SK-N-MC (cell line): ENCODE measurements around the gene UMAD1.
"Not testable (repeated sequence)": the region's sequence is repeated elsewhere in the genome, so short reads cannot be mapped to it uniquely, and the experiment has no call there.

Source experiments
- DNase-seq: peaks from one replicate; pipeline ENCODE4 v3.0.0-alpha.2; 2011; ENCODE audit warnings: low read depth, low spot score
- H3K27ac ChIP-seq: fragments of 200-600 bp; sonication (generic); 2 replicates; pipeline ENCODE4 v1.5.1; 2016; ENCODE audit warnings: mixed run types
- H3K36me3 ChIP-seq: fragments of 200-600 bp; sonication (generic); 2 replicates; pipeline ENCODE4 v1.6.1; 2017; ENCODE audit warnings: antibody characterized with exemption, low read length, mixed read lengths; ENCODE audit not compliant: insufficient read depth
- H3K4me3 ChIP-seq: fragments of 200-600 bp; sonication (generic); 2 replicates; pipeline ENCODE4 v1.5.1; 2016
- H3K9ac ChIP-seq: fragments of 200-600 bp; sonication (generic); 2 replicates; pipeline ENCODE4 v1.8.0; 2017; ENCODE audit warnings: mixed run types, mixed read lengths; ENCODE audit not compliant: insufficient read length
- H3K9me3 ChIP-seq: fragments of 200-600 bp; sonication (generic); 2 replicates; pipeline ENCODE4 v1.6.1; 2017; ENCODE audit warnings: low read depth, mild to moderate bottlenecking, antibody characterized with exemption, low read length, moderate library complexity, mixed read lengths
- EZH2 ChIP-seq: fragments of 200-600 bp; sonication (generic); IDR thresholded peaks from one replicate; pipeline ENCODE4 v1.6.1; 2017; ENCODE audit warnings: antibody characterized with exemption
- FOXP2 ChIP-seq: optimal IDR thresholded peaks from 2 replicates; pipeline ENCODE3; 2011; ENCODE audit warnings: mild to moderate bottlenecking, moderate library complexity; ENCODE audit not compliant: insufficient read depth; ENCODE audit errors: extremely low read length, control extremely low read depth
- POLR2AphosphoS5 ChIP-seq: IDR thresholded peaks from 2 replicates; pipeline ENCODE4 v1.6.1; 2012; ENCODE audit warnings: mild to moderate bottlenecking, low read depth, low read length, borderline replicate concordance

Gene UMAD1

GRCh38 chr7:7810380-7810779, 169.8 kb downstream of the UMAD1 start:
- no peak overlapping the region for H3K4me3 ChIP-seq
- no peak overlapping the region for H3K9ac ChIP-seq
- H3K9me3 ChIP-seq, result no peaks in the 10 kb centered on the region
- DNase-seq, result no peak
- no peak overlapping the region for H3K27ac ChIP-seq
- no peak for TF ChIP-seq FOXP2
- no peak for TF ChIP-seq EZH2
- no peak for TF ChIP-seq POLR2AphosphoS5
- H3K36me3 ChIP-seq, result no peaks in the 10 kb centered on the region

- no peak for DNase-seq
- Histone ChIP-seq H3K9me3 (no peaks in the 10 kb centered on the region), H3K4me3 (no peak overlapping the region), H3K27ac (no peak overlapping the region), H3K36me3 (no peaks in the 10 kb centered on the region), H3K9ac (no peak overlapping the region)
- TF ChIP-seq FOXP2 (no peak), EZH2 (no peak), POLR2AphosphoS5 (no peak)
These were observed 170.3 kb downstream of the UMAD1 start for GRCh38 chr7:7810826-7811225.

- Histone ChIP-seq H3K27ac (no peak overlapping the region), H3K9ac (no peak overlapping the region), H3K36me3 (no peaks in the 10 kb centered on the region), H3K4me3 (no peak overlapping the region), H3K9me3 (no peaks in the 10 kb centered on the region)
- TF ChIP-seq POLR2AphosphoS5 (no peak), EZH2 (no peak), FOXP2 (no peak)
- DNase-seq, result no peak
These were observed 171.6 kb downstream of the UMAD1 start for GRCh38 chr7:7812112-7812511.

- Histone ChIP-seq H3K4me3 (no peak overlapping the region), H3K36me3 (no peaks in the 10 kb centered on the region), H3K9me3 (no peaks in the 10 kb centered on the region), H3K9ac (no peak overlapping the region), H3K27ac (no peak overlapping the region)
- TF ChIP-seq FOXP2 (no peak), EZH2 (no peak), POLR2AphosphoS5 (no peak)
- DNase-seq, result no peak
These were observed 174.8 kb downstream of the UMAD1 start for GRCh38 chr7:7815395-7815794.

- Histone ChIP-seq H3K36me3 (no peaks in the 10 kb centered on the region), H3K27ac (no peak overlapping the region), H3K4me3 (no peak overlapping the region), H3K9me3 (no peaks in the 10 kb centered on the region), H3K9ac (no peak overlapping the region)
- TF ChIP-seq POLR2AphosphoS5 (no peak), EZH2 (no peak), FOXP2 (no peak)
- no peak for DNase-seq
These were observed 175.5 kb downstream of the UMAD1 start for GRCh38 chr7:7816084-7816483.

GRCh38 chr7:7816816-7817536, 176.4 kb downstream of the UMAD1 start:
- Histone ChIP-seq H3K9ac (no peak overlapping the region), H3K36me3 (no peaks in the 10 kb centered on the region), H3K4me3 (no peak overlapping the region), H3K9me3 (no peaks in the 10 kb centered on the region), H3K27ac (no peak overlapping the region)
- DNase-seq, result no peak
- TF ChIP-seq EZH2 (no peak), FOXP2 (no peak), POLR2AphosphoS5 (no peak)

- no peak overlapping the region for H3K9ac ChIP-seq
- TF ChIP-seq POLR2AphosphoS5, result no peak
- TF ChIP-seq FOXP2, result no peak
- no peaks in the 10 kb centered on the region for H3K36me3 ChIP-seq
- H3K4me3 ChIP-seq, result no peak overlapping the region
- H3K27ac ChIP-seq, result no peak overlapping the region
- H3K9me3 ChIP-seq, result no peaks in the 10 kb centered on the region
- no peak for DNase-seq
These were observed 177.2 kb downstream of the UMAD1 start for GRCh38 chr7:7817748-7818147.

GRCh38 chr7:7818179-7818578, 177.6 kb downstream of the UMAD1 start:
- H3K36me3 ChIP-seq, H3K9ac ChIP-seq, H3K9me3 ChIP-seq, H3K27ac ChIP-seq, DNase-seq, H3K4me3 ChIP-seq: not testable (repeated sequence)
